NK-92 treated with Interleukin-12 subunit alpha and Interleukin-12 subunit beta, amount 100 ng/mL, for 24 hours (cell line): ENCODE results near the gene GLA.

Experiments used
- DNase-seq: peaks from one replicate; lab custom pipeline; 2025; lab: John Stamatoyannopoulos, UW

GLA gene

DNA sequence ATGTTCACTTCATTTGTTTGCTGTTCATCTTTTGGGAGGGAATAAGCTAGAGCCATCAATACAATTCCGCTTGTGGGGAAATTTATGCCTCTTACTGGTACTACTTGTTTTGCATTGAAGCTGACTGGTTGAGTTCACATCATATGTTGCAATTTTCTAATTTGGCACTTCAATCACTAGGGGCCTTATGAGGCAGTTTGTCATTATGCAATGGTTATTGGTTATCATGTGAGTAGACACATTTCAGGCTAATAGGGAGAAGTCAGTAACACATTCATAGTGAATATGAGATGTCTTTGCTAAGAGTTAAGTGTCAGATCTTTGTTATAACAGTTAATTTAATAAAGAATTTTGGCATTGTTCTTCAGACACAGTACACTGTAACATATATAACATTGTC lies 11.9 kb downstream of the GLA start:
- no peak for DNase-seq

DNA sequence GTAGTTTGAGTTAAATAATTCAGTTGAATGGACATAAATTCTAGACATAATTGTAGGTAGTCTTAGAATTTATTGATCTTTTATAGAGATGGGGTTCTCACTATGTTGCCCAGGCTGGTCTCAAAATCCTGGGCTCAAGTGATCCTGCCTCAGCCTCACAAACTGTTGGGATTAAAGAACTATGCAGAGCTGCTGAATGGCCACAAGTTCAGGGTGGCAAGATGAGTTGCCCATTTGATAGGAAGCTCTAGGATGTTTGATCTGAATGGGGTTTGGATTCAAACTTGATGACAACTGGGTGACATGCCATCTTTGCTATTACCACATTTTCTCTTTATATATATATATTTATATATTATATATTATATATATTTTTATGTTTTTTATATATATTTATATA lies 13.4 kb downstream of the GLA start:
- no peak for DNase-seq

DNA sequence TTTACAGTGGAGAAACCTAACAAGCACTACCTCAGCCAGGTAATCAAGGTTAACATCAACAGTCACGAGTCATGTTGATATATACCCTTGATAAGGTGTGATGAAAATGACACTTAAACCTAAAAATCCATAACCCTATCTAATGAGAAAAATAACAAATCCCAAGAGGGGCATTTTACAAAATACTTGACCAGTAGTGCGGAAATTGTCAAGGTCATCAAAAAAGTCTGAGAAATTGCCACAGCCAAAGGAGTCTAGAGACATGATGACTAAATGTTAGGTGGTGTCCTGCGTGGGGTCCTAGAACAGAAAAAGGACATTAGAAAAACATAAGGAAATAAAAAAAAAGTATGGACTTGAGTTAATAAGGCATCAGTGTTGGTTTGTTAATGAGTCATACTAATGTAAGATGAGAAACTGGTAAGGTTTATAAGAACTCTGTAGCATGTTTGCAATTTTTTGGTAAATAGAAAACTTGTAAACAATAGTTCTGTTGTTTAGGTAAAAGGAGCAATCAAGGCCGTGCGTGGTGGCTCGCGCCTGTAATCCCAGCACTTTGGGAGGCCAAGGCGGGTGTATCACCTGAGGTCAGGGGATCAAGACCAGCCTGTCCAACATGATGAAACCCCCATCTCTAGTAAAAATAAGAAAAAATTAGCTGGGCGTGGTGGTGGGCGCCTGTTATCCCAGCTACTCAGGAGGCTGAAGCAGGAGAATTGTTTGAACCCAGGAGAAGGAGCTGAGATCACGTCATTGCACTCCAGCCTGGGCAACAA lies 14.0 kb downstream of the GLA start:
- no peak for DNase-seq

DNA sequence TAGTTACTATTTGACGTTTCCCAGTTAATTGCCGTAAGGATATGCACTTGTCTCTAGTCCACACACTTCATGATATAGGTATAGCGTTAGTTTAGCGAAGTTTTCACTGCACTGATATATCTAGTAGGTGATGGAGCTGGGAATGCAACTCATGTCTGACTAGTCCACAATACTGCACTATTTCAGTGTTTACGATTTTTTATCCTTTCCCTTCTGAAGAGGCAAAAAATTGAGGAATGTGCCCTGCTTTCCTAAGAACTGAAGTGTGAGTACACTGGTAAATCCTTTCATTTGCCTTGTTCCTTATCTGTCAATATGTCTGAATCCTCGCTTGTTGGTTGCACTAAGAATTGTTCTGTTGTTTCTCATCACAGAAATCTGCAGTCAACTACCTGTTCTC lies 15.9 kb downstream of the GLA start:
- no peak for DNase-seq

DNA sequence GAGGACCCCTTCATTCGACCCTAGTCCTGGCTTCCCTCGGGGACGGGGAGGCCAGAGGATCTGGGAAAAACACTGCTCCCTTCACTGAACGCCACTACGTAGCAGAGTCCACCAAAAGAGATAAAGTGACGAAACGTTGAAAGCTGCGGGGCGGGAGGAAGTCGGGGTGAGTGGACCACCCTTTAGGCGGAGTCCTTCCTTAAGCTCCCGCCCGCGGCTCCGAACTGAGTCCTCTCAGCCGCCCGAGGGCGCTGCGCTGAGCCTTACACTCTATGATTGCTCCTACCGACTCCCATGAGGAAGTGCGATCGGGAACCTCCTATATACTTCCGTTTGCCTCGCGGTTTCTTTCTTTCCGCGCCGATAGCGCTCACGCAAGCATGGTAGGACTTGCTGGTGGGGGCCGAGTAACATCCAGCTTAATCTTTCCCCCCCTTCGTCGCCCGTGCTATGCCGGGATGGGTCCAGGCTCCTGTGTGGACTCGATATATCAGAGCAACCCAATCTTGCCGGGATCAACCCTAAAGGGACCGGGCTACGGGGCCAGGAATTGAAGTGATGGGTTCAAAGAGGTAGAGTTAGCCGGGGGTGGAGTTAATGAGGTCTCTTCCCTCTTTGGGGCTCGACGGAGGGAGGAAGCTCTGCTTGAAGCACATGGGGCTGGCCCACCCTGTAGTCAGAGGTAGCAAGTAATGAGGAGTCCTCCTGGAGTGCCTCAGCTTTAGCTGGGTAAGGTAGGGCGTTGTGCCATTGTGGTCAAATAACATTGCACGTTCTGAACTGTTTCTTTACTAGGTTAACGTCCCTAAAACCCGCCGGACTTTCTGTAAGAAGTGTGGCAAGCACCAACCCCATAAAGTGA lies 16.8 kb downstream of the GLA start, which contains the start of gene RPL36A:
Gene RPL36A, plus strand, starts transcription at position 348 of the 862 bp plus-strand sequence. Its CDS starts 33 bp downstream, at position 381.
- DNase-seq = peak; percentile 78

DNA sequence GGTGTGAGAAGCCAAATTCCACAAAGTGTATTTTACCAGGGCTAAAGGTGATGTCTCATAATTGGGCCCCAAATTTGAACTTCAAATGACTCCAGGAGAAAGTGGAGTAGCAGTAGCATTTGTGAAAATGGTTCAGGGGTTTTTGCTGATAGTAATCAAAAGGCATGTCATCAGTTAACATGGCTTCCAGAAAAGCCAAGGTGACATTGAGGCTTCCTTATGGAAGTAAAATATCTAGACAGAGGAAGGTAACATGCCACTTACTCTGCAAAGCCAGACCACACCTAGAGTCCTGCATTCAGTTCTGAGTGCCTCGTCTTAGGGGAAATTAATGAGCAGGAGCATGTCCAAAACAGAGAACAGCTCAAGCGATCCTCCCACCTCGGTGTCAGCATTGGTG lies 19.1 kb downstream of the GLA start:
- no peak for DNase-seq

DNA sequence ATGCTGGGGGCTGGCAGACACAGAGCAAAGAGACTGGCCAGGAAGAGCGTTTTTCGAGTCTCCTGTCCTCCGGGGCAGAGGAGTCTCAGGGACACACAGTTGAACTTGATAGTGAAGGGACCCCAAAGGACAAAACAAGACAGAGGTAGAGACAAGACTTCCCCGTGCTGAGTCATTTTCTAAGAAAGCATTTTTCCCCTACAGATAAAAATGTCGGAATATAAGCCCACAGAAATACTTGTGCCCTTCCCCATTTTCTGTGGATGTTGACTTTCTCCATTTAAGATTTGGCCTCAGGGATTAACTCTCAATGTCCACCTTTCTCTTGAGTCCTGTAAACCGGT lies 21.2 kb downstream of the GLA start:
- DNase-seq = no peak

DNA sequence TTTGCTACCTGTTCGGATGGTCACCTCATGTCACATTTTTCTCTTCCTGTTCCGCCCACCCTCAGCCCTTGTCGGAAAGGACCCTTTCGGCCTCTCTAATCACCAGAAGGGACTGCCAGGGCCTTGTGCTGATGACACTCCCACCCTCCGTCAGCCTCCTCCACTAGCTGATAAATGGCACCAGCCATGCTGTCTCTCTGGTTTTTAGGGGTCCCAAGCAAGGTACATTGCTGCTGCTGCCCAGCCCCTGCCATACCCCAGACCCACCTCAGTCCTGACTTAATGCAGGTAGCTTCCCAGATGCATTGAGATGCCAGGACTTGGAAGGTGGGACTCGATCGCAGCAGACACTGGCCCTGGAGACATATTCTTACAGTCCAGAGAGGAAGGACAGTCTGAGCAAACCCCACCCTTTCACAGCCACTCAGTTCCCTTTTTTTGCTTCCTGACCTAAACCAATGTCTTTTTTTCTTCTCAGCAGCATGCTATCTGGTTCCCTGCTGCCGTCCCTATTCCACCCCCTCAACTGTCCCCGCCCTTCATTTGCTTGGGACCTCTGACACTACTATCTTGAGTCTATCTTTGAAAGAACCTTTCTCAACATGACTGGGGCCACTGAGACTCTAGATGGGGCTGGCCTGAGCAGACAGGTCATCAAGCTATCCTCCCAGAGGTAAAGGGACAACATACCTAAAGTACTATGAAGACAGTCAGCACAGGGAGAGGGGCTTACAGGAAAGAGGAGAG lies 21.8 kb downstream of the GLA start, which contains the start of gene BTK:
Gene BTK, minus strand, starts transcription at position 397 of the 747 bp plus-strand sequence. CDS start 10,907 bp downstream, outside the sequence.
- DNase-seq = no peak

DNA sequence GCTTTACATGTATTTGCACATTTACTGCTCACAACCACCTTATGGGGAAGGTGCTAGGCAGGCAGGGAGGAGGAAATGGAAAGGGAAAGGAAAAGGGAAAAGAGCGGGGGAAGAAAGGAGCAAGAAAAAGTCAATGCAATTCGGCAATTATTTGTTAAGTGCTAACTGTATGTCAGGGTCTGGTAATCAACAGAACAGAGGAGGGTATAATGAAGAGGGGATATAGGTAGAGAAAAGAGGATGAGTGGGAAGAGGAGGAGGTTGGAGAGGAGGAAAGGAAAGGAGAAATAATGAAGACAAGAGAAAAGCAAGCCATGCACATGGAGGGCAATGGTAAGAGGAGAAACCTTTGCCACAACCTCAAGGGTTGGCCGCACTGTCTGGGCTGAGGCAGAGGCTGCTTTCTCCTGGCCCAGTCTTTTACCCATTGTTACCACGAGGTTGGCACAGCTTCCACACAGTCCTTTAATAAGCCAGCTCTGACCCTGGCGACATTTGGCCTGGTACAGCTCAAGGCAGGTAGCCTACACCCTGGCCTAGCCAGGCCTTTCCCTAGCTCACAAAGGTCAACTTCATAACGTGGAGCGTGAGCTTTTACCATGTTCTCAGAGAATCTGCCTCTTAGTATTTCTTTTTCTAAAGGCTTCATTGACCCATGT lies 22.6 kb downstream of the GLA start:
- no peak for DNase-seq

DNA sequence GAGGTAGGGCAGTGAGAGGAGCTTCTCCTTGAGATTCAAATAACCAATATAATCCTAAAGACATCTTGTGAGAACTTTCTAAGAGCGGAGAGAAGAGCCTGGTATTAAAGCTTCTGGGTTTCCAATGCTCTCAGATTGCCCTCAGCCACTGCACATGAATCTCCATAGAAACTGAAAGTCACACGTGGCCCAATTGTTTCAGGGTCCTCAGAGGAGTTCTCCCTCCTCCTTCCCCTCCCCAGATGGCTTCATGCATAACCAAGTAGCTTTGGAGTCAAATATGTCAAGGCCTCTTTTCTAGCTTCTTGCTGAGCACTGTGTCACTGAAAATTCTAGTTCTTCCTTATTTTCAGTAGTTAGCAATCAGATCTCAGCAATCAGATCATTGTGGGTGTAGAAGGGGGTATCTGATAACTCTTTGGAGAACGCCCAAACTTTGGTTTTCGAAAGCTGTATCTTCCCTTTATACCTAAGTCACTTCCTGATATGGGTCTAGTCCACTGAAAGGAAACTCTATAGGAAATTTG lies 24.0 kb downstream of the GLA start:
- DNase-seq = no peak

DNA sequence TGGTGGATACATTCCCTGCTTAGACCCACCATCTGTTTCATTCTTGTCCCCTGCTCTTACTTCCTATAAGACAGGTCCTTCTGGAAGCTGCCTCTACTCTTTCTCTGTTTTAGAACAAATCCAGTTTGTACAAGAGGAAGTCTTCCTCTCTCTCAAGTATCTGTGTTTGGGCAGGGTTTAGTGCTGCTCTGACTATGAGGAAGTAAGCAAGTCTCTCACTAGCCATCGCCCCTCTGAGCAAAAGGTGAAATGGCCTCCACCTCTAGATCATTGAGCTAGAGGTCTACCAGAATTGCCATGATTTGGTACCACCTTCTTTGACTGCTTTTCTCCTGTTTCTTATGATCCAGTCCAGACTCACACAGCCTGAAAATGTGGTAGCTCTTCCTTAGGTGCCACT lies 30.2 kb downstream of the GLA start:
- DNase-seq = no peak

DNA sequence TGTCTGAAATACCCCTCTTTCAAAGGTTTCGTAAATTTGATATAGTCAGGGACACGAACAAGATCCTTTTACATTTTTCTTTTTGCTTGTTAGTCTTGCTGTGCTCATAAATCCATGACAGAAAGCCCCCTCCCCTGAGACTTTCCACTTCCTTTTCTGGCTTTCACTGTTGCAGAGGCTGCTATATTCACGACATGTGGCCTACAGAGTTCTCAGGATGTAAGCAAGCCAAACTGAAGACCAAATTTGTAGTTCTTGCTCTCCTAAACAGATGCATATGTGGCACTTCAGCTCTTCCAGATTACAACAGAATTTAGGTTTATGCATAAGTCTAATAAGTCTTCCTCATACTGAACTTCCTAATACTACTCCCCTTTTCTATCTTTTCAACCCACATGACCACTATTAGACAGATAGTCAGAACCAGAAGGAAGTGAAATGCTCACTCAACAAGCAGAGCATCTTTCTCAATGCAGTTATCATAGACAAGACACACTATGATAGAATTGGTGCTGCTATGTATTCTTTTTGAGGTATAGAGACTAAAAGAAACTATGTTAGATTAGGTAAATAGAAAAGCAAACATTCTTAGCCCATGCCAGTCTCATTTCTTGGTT lies 36.7 kb downstream of the GLA start:
- no peak for DNase-seq

DNA sequence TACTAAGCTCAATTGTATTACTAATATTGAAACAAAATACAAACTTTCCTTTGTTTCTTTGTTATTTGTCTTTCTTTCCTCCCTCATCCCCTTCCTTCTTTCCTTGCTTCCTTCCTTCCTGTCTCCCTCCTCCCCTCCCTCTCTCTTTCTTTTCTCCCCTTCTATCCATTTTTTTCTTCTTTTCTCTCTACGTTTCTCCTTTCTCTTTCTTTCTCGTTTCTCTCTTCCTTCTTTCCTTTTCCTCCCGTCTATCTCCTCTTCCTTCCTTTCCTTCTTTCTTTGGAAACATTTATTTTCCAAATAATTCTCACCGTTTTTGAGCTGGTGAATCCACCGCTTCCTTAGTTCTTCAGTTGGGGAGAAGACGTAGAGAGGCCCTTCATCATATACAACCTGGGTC lies 38.0 kb downstream of the GLA start:
- DNase-seq = no peak

DNA sequence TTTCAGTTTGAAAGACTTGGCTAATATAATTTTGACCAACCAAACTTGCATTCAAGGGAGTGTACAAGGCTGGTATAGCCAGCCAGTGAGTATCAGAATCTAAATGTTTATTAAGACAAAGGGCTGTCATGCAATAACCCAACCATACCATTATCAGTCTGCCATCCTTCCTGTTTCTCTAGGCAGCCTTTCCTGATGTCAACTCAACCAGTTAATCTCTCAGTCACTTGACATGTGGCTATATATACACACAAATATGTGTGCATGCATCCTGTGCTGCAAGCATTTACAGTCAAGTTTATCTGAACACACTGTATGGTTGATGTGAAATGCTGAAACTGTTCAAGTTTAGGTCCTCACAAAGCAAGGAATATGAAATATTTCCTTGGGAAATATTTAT lies 38.9 kb downstream of the GLA start:
- DNase-seq = no peak

DNA sequence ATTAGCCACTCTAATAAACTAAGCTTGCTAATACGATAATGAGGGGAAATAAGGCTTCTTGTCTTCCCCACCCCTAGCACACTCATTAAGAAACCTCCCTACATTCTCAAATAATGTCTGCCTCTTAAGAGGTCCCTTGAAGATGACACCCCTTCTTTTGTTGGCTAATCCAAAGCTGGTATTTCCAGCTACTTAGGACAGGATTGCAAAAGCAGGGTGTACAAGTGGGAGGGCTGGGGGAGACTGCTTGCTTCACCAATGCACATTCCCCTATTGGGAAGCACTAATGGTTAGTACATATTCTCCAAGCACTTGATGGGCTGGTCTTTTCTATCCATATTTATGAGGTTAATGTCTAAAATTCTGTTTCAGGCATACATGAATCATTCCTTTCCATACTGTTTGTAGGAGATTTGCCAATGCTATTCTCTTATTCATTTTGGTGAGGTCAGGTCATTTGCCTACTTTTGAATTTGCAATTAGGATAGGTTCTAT lies 42.4 kb downstream of the GLA start:
- no peak for DNase-seq

DNA sequence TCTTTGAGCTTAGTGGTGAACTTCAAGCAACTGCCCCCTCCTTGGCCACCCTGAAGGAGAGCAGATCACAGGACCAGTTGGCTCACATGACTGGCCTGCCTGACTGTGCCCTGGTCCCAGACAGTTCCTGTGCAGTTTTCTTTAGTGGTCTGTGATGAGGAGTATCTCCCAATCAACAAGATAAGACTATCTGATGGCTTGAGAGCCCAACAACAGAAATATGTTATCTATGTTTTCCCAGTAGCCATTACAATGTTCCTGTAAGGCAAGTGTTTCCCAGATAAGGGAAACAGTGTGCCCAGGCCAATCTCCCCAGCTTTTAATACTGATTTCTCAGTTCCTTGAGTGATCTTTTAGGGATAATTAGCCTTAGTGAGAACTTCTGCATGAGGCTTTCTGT lies 45.0 kb downstream of the GLA start:
- no peak for DNase-seq

DNA sequence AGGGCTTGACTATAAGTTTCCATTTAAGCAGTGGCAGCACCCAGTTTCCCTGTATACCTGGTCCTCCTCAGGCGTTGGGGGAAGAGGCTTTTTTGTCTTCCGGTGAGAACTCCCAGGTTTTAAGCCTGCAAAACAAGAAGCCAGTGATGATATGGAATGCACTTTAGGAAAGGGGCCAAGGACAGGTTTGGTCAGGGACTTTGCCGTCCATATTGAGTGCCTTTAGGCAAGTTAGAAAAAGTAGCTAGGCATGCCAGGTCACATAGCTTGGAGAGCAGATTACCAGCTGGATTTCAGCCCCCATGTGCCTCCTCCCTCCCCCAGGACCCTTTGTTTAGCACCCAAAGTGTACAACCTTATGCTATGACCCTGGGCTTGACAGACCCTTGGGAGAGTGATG lies 45.6 kb downstream of the GLA start:
- no peak for DNase-seq

DNA sequence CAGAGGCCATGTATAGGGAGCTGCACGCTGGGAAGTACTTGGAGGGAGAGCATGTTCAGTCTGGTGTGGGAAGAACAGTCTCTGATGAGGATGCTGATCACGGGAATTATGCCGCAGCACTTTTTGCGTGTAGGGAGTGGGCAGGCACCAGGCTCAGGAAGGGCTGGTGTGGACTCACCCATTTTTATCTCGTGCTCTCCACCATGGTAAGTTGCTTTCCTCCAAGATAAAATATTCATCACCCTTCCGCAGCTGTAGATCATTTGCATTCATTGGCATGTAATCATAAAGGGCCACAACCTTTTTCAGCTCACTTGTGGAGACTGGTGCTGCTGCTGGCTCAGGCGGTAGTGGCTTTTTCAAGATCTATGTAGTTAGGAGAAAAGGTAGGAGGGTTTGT lies 47.3 kb downstream of the GLA start:
- no peak for DNase-seq

DNA sequence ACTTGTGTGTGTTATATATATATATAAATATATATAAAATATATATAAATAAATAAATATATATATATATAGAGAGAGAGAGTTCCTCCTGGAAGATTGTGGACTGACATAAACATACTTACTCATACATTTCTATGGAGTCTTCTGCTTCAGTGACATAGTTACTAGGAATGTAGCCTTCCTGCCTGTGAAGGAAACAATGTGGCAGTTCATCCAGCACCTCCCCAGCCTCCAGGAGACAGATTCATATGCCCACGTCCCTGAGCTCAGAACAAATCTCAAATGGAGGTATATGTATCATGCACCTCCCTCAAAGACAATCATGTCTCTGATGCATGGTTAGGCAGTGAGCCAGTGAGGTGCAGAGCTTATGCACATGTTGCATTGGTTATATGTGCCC lies 47.8 kb downstream of the GLA start:
- DNase-seq = no peak

DNA sequence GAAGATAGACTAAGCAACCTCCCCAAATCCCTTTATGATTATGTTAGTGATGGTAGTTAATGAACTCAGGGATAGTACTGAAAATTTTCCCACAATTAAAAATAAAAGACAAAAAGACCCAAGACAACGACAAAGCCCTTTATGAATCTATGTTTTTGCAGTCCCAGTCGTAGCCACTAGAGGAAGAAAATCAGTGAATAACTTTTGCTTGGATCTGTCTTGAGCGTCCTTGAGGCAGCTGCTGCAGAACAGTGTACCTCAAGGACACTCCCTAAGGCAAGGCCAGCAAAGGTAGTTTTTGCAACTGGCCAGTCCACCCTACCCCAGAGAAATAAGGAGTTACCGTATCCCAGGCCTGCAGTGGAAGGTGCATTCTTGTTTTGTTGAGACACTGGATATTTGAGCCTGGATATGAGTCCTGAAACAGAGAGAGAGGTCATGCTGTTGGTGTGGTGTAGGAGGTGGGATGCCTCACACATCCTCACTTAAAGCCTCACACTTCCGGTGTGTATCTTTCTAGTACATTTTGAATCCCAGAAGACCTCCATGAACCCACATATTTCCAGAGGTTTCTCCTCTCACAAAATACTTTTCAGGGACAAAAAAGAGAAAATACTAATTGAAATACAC lies 50.4 kb downstream of the GLA start:
- no peak for DNase-seq

DNA sequence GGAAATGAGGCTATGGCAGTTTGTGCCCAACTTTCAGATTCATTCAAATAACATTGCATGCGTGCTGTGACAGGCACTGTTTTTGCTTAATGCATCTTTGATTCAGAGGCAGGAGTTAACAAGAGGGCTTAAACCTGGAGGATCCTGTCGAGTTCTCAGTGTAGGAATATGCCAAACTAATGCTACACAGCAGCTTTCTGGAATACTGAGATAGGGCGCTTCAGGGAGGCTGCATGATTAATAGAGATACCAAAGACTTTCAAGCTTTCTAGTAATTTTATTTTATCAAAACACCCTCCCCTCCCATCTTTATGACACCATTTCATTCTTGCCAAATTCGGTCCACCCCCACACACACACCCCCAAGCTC lies 58.5 kb downstream of the GLA start:
- no peak for DNase-seq
